C4-2B (cell line): ENCODE data around the gene DUXB.

Experiments used
- H3K27ac ChIP-seq: fragments of 450-650 bp; 2 replicates; pipeline ENCODE4 v1.5.1; 2017
- CTCF ChIP-seq: fragments of 450-650 bp; conservative IDR thresholded peaks from 2 replicates; pipeline ENCODE4 v1.5.1; 2017; ENCODE audit warnings: mild to moderate bottlenecking
- ZFX ChIP-seq: fragments of 450-650 bp; IDR thresholded peaks from 2 replicates; pipeline ENCODE4 v1.6.1; 2017

The DUXB gene

GRCh38 chr16:75660726-75661302 lies 40.4 kb downstream of the DUXB start:
- H3K27ac ChIP-seq = no peak overlapping the region
- TF ChIP-seq CTCF (no peak), ZFX (no peak)

GRCh38 chr16:75660321-75660720 lies 40.9 kb downstream of the DUXB start:
- no peak overlapping the region for H3K27ac ChIP-seq
- TF ChIP-seq ZFX (no peak), CTCF (no peak)

- H3K27ac ChIP-seq = no peak overlapping the region
- TF ChIP-seq CTCF = no peak
- no peak for TF ChIP-seq ZFX
These were observed 43.1 kb downstream of the DUXB start for GRCh38 chr16:75658175-75658574.

GRCh38 chr16:75653922-75654321 lies 47.3 kb downstream of the DUXB start:
- no peak overlapping the region for H3K27ac ChIP-seq
- TF ChIP-seq CTCF (no peak), ZFX (no peak)

GRCh38 chr16:75648265-75649076 lies 52.8 kb downstream of the DUXB start:
- peak overlapping the region; percentile 96 for H3K27ac ChIP-seq
- no peak for TF ChIP-seq CTCF
- peak; percentile 63 for TF ChIP-seq ZFX

GRCh38 chr16:75647492-75648264 lies 53.6 kb downstream of the DUXB start, which contains the start of the genes KARS1 and TERF2IP:
Gene KARS1, minus strand, starts transcription at chr16:75647665. Its CDS starts 26 bp downstream, at chr16:75647639.
Gene TERF2IP, plus strand, starts transcription at chr16:75647773. Its CDS starts 110 bp downstream, at chr16:75647883.
- TF ChIP-seq ZFX = peak; percentile 91
- TF ChIP-seq CTCF = no peak
- peak within 1 kb of the TSS; percentile 96 for H3K27ac ChIP-seq

GRCh38 chr16:75647112-75647491 lies 54.2 kb downstream of the DUXB start:
- no peak for TF ChIP-seq CTCF
- no peak for TF ChIP-seq ZFX

More at GRCh38 chr16:75647112-75647491, 54.2 kb downstream of the DUXB start:
- peak overlapping the region; percentile 96 for H3K27ac ChIP-seq
